Heart right ventricle (tissue), 16 donors: ENCODE data around the gene ZNF117. TPM values are rescaled to one million over a fixed set of nuclear protein-coding genes. Genes with fewer than 3 reads are reported as not detected.

Source experiments
- ATAC-seq, 8 donors: fragments of 200-7000 bp; cut with Tn5 transposase; one replicate each; pipeline ENCODE4 v1.9.1; 2020; ENCODE audit warnings: mild to moderate bottlenecking in 8 of 8, moderate library complexity in 8 of 8, moderate number of reproducible peaks in 1 of 8
- DNase-seq, 2 donors: peaks; one replicate each; pipeline ENCODE4 v3.0.0-alpha.2; 2020
- H3K27ac ChIP-seq, 10 donors: fragments of 200-600 bp; sonication (generic) in 2 of 10; one replicate each; pipeline versions ENCODE4 v1.5.0 to v1.8.0; 2020 to 2022; ENCODE audit warnings: mild to moderate bottlenecking in 3 of 10
- H3K27me3 ChIP-seq, 7 donors: fragments of 200-600 bp; one replicate each; pipeline ENCODE4 v1.8.0; 2021 to 2022; ENCODE audit warnings: mild to moderate bottlenecking in 2 of 7
- H3K36me3 ChIP-seq, 9 donors: fragments of 200-600 bp; sonication (generic) in 1 of 9; one replicate each; pipeline versions ENCODE4 v1.5.0 to v1.8.0; 2020 to 2022; ENCODE audit warnings: mild to moderate bottlenecking in 2 of 9
- H3K4me1 ChIP-seq, 9 donors: fragments of 200-600 bp; sonication (generic) in 1 of 9; one replicate each; pipeline versions ENCODE4 v1.5.0 to v1.8.0; 2020 to 2022; ENCODE audit warnings: mild to moderate bottlenecking in 4 of 9
- H3K4me3 ChIP-seq, 10 donors: fragments of 200-600 bp; sonication (generic) in 2 of 10; one replicate each; pipeline versions ENCODE4 v1.5.0 to v1.8.0; 2020 to 2022; ENCODE audit warnings: mild to moderate bottlenecking in 7 of 10, moderate library complexity in 2 of 10
- H3K9me3 ChIP-seq, 11 donors: fragments of 200-600 bp in 10 of 11; sonication (generic) in 2 of 11; one replicate each; pipeline versions ENCODE4 v1.5.0 to v1.8.0; 2013 to 2022; ENCODE audit warnings: mild to moderate bottlenecking in 2 of 11, control low read depth in 1 of 11, moderate library complexity in 1 of 11
- WGBS, 2 donors: extraction: QIAGEN DNeasy Blood & Tissue Kit; methylation state at CpG; one replicate each; pipeline ENCODE4 v1.1.7; 2013; ENCODE audit warnings: inconsistent platforms in 1 of 2; 5-methylcytosine and 5-hydroxymethylcytosine counted together
- intact Hi-C, 10 donors: fragments of 100-400 bp; cut with DNase I; formaldehyde crosslinking; loops; one replicate each; pipeline versions ENCODE4 v1.11.1 to v1.14.2; 2022
- polyA plus RNA-seq, 2 donors: library from polyadenylated mRNA; stranded (reverse); fragments of 200-250 nt; gene quantifications; one replicate each; pipeline ENCODE4 v1.2.3, GENCODE V29; 2013
- total RNA-seq, 10 donors: library from RNA; stranded (reverse); fragmentation: NEBNext Ultra II Directional in 3 of 10; extraction: Animal tissue kit (Norgen Biotek cat#: 25700) in 3 of 10; gene quantifications; one replicate each; pipeline versions ENCODE4 v1.2.1 to v1.2.4, GENCODE V29; 2021 to 2023
- TF ChIP-seq, protein P1 (sequence below), 9 donors: fragments of 200-600 bp; sonication (generic) in 2 of 9; IDR thresholded peaks; one replicate each; pipeline versions ENCODE4 v1.5.0 to v1.8.0; 2021 to 2022; ENCODE audit warnings: antibody characterized with exemption in 9 of 9, mild to moderate bottlenecking in 5 of 9, moderate library complexity in 1 of 9
- donor health status: Arrhythmogenic right ventricular cardiomyopathy.
- donor health status: ischemic (EF 13 %, LVEDD 7.1; RV severe dilation, severe dysfunction).
- donor health status: healthy with polysubstance abuse.
- donor health status: DM: no; HTN: yes; CAD: no.
- donor health status: DM: no; HTN: no; CAD: no.
- donor health status: ischemic (EF 25% LVEDD 6.9; RV normal size, moderate dysfunction).
- donor health status: ischemic (EF 25% LVEDD 5.7; RV mildly dilated, moderate dysfunction).
- donor health status: healthy.
- donor health status: DM: yes; HTN: yes; CAD: no.
- donor health status: Ischemic cardiomyopathy.
- donor health status: ischemic (EF 35%, LVEDD 5.7; RV mildly dilated, moderate dysfunction).
- donor health status: nonischemic (EF 11% LVEDD 7.7; RV severe dilation, severe dysfunction).
- donor health status: DM: yes; HTN: yes; CAD: no.
- donor health status: PGD.
- donor health status: ischemic (EF 29% LVEDD 5.4; RV normal size, mild dysfunction).
- donor health status: nonischemic (EF 23%, LVEDD 6.1; RV moderate dilation, normal function).

Gene ZNF117
- total and polyA plus RNA-seq, 12 donors = 1.8 to 8.3 (median 3.1) TPM

DNA sequence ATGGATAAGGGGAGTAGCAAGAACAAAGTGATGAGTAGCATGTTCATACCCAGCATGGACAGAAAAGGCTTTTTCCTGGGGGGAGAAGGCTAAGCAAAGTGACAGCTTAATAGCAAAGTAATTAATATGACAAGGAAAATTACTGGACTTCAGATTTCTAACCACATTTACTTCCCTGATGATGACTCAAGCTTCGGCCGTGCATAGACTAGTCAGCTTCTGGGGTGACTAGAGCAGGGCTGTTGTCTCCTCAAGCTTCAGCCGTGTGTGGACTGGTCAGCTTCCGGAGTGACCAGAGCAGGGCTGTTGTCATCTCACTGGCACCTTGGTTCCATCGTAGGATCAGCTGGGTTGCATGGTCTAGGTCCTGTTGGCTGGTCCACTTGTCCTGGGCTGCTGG, 2.1 kb upstream of the ZNF117 start:
- 86 to 88% methylated on average over 5 of the region's 5 CpGs for WGBS, 2 donors
- peaks cover 0 to 99% (median 17%) of the 10 kb centered on the region in 11 donors for H3K9me3 ChIP-seq

DNA sequence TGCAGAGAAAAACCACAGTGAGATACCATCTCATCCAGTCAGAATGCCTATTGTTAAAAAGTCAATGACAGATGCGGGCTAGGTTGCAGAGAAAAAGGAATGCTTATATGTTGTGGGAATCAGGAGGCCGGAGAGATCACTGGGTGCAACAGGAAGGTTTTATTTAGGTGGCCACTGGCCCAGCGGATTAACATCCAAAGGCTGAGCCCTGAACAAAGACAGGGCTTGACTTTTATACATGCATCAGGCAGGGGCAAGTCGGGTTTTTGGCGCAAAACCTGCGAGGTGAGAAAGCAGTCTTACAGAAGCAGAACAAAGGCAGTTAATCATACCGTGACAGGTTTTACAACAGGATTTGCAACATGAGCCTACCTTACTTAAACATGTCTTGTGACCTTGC, 620 bp downstream of the ZNF117 start:
- no peaks in the 10 kb centered on the region for H3K4me1 ChIP-seq
- TF ChIP-seq, protein P1, sequence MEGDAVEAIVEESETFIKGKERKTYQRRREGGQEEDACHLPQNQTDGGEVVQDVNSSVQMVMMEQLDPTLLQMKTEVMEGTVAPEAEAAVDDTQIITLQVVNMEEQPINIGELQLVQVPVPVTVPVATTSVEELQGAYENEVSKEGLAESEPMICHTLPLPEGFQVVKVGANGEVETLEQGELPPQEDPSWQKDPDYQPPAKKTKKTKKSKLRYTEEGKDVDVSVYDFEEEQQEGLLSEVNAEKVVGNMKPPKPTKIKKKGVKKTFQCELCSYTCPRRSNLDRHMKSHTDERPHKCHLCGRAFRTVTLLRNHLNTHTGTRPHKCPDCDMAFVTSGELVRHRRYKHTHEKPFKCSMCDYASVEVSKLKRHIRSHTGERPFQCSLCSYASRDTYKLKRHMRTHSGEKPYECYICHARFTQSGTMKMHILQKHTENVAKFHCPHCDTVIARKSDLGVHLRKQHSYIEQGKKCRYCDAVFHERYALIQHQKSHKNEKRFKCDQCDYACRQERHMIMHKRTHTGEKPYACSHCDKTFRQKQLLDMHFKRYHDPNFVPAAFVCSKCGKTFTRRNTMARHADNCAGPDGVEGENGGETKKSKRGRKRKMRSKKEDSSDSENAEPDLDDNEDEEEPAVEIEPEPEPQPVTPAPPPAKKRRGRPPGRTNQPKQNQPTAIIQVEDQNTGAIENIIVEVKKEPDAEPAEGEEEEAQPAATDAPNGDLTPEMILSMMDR (IDR thresholded peaks at IDR 0.05) = no peak
- peaks cover 0 to 77% (median 20%) of the 10 kb centered on the region in 9 donors for H3K36me3 ChIP-seq
- DNase-seq (no peak), ATAC-seq (no peak)
- peaks cover 0 to 99% (median 19%) of the 10 kb centered on the region in 11 donors for H3K9me3 ChIP-seq
- WGBS, 2 donors = 97 to 98% methylated on average over 7 of the region's 7 CpGs
- no peaks in the 10 kb centered on the region for H3K27me3 ChIP-seq
- intact Hi-C loops = loop anchor here in 1 of 10 donors (10.0 kb wide), 1 partner anchor 75 kb away; no protein-coding TSS in a partner anchor
- no peak overlapping the region for H3K4me3 ChIP-seq
- H3K27ac ChIP-seq = no peak overlapping the region

More for the DNA sequence above, 2.1 kb upstream of the ZNF117 start:
- intact Hi-C loops = loop anchor here in 1 of 10 donors (10.0 kb wide), 1 partner anchor 78 kb away; no protein-coding TSS in a partner anchor
- TF ChIP-seq, protein P1 (IDR thresholded peaks at IDR 0.05) = no peak
- DNase-seq = no peak
- Histone ChIP-seq H3K27ac (no peak overlapping the region), H3K27me3 (no peaks in the 10 kb centered on the region), H3K4me1 (peaks cover 0 to 8% (median 6%) of the 10 kb centered on the region in 9 donors), H3K36me3 (peaks cover 0 to 50% (median 14%) of the 10 kb centered on the region in 9 donors), H3K4me3 (no peak overlapping the region)
- no peak for ATAC-seq

DNA sequence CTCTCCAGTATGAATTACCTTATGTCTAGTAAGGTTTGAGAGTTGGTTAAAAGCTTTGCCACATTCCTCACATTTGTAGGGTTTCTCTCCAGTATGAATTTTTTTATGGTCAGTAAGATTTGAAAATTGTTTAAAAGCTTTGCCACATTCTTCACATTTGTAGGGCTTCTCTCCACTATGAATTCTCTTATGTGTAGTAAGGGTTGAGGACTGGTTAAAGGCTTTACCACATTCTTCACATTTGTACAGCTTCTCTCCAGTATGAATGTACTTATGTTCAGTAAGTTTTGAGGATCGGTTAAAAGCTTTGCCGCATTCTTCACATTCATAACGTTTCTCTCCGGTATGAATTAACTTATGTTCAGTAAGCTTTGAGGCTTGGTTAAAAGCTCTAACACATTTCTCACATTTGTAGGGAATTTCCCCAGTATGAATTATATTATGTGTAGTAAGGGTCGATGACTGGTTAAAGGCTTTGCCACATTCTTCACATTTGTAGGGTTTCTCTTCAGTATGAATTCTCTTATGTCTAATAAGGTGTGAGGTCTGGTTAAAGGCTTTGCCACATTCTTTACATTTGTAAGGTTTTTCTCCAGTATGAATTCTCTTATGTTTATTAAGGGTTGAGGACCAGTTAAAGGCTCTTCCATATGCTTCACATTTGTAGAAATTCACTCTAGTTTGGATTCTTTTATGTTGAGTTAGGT, 12.2 kb downstream of the ZNF117 start:
- H3K4me1 ChIP-seq = no peaks in the 10 kb centered on the region
- peaks cover 0 to 100% (median 81%) of the 10 kb centered on the region in 11 donors for H3K9me3 ChIP-seq
- 99% methylated on average over 5 of the region's 5 CpGs for WGBS, 2 donors
- no peak for ATAC-seq
- intact Hi-C loops = no loop called here
- no peak for DNase-seq
- TF ChIP-seq, protein P1 (IDR thresholded peaks at IDR 0.05) = no peak
- no peak overlapping the region for H3K27ac ChIP-seq
- no peaks in the 10 kb centered on the region for H3K27me3 ChIP-seq
- H3K4me3 ChIP-seq = no peak overlapping the region
- peaks cover 5 to 65% (median 42%) of the 10 kb centered on the region in 9 donors for H3K36me3 ChIP-seq

DNA sequence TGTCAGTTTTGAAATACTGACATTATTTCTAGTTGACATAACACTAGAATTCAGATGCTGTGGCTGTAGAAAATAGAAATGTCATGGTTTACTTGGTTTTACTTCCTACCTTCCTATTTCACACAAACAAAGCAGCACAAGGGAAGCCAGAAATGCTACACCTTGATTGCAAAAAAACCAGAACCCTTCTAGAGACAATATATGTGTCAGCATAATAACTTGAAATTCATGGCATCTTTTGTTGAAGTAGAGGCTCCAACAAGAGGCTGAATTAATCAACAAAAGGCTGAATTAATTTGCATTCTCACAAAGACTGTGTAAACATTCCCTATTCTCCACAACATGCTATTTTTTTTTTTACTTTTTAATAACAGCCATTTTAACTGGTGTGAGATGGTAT, 25.2 kb downstream of the ZNF117 start:
- TF ChIP-seq, protein P1 (IDR thresholded peaks at IDR 0.05) = no peak
- intact Hi-C loops = no loop called here
- no peak overlapping the region for H3K27ac ChIP-seq
- H3K9me3 ChIP-seq = peaks cover 0 to 64% (median 0%) of the 10 kb centered on the region in 11 donors
- no peak overlapping the region for H3K4me3 ChIP-seq
- DNase-seq = no peak
- no peak for ATAC-seq
- no peaks in the 10 kb centered on the region for H3K27me3 ChIP-seq
- no peaks in the 10 kb centered on the region for H3K36me3 ChIP-seq
- H3K4me1 ChIP-seq = no peaks in the 10 kb centered on the region
